Activated naive CD8-positive, alpha-beta T cell treated with anti-CD3 and anti-CD28 coated beads, Interleukin-2, amount 50 U/mL, for 24 hours (primary cell): Measurements from ENCODE around the gene PCMTD2.
A peak's percentile ranks its signal among the peaks of the same experiment; 100 is the strongest.
"Not testable (repeated sequence)": the region's sequence is repeated elsewhere in the genome, so short reads cannot be mapped to it uniquely, and the experiment has no call there.

Experiments
- ATAC-seq: fragments of 150-1000 bp; cut with Tn5 transposase; one replicate; pipeline ENCODE4 v1.10.0; 2021
- DNase-seq: peaks from one replicate; pipeline ENCODE4 v3.0.0; 2021
- H3K27ac Mint-ChIP-seq: one replicate; pipeline ENCODE4 v1.8.0; 2021; ENCODE audit warnings: mild to moderate bottlenecking, mixed read lengths
- H3K27me3 Mint-ChIP-seq: one replicate; pipeline ENCODE4 v1.8.0; 2021; ENCODE audit warnings: mixed read lengths
- H3K36me3 Mint-ChIP-seq: one replicate; pipeline ENCODE4 v1.8.0; 2021; ENCODE audit warnings: low read depth, mixed read lengths
- H3K4me1 Mint-ChIP-seq: one replicate; pipeline ENCODE4 v1.8.0; 2021; ENCODE audit warnings: mixed read lengths
- H3K4me3 Mint-ChIP-seq: one replicate; pipeline ENCODE4 v1.8.0; 2021; ENCODE audit warnings: mild to moderate bottlenecking, moderate library complexity, mixed read lengths
- H3K9me3 Mint-ChIP-seq: one replicate; pipeline ENCODE4 v1.8.0; 2021; ENCODE audit warnings: mixed read lengths

Gene PCMTD2

DNA sequence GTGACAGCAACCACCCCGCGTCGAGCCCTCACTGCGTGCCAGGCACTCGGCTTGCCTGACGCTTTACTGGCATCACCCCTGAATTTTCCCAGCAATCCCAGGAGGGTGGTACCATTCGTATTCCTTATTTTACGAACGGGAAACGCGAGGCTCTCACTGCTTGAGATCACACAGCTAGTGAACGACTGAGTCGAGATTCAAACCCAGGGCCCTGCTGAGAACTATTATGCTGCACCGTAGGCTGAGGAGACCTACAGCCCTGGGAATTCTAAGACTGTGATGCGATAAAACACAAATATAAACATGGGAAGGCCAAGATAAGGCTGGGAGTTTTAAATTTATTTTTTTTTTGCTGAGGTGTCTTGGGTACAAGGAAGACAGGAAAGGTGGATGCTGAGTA is 60.3 kb downstream of the PCMTD2 start:
- H3K27ac Mint-ChIP-seq, H3K4me1 Mint-ChIP-seq, H3K9me3 Mint-ChIP-seq, ATAC-seq, H3K36me3 Mint-ChIP-seq, DNase-seq: not testable (repeated sequence)
- Mint-ChIP-seq H3K27me3 (peaks cover 10% of the 10 kb centered on the region), H3K4me3 (peak overlapping the region; percentile 42)

DNA sequence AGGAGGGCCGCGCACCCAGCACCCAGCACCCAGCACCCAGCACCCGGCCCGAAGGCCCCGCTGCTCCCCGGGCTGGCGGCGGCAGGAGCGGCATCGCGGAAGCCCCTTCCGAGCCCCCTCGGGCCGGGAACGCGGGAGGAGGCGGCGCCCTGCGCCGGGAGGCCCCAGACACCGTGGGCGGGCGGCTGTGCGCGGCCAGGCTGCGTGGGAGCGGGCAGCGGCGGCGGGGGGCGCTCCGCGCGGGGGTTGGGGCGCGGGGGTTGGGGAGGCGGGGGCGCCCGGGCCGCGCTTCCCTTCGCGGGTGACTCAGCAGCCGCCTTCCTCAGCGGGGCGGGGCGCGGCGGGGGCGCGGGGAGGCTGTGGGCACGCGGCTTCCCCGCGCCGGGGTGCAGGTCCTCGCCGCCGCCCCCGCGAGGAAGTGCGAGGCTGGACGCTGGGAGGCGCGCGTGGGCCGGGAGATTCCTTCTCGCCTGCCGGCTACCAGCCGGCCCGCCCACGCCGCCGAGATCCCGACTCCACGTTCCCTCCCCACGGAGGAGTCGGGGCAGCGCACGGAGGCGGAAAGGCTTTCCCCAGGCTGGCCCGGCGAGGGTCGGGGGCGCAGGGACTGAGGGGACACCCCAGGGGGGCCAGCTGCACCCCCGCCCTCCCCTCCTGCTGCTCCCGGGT is 61.0 kb downstream of the PCMTD2 start:
- not testable (repeated sequence) for H3K36me3 Mint-ChIP-seq, H3K4me1 Mint-ChIP-seq, H3K9me3 Mint-ChIP-seq, H3K4me3 Mint-ChIP-seq, H3K27ac Mint-ChIP-seq
- ATAC-seq (peak; percentile 66), DNase-seq (peak; percentile 46)
- H3K27me3 Mint-ChIP-seq: peaks cover 10% of the 10 kb centered on the region

DNA sequence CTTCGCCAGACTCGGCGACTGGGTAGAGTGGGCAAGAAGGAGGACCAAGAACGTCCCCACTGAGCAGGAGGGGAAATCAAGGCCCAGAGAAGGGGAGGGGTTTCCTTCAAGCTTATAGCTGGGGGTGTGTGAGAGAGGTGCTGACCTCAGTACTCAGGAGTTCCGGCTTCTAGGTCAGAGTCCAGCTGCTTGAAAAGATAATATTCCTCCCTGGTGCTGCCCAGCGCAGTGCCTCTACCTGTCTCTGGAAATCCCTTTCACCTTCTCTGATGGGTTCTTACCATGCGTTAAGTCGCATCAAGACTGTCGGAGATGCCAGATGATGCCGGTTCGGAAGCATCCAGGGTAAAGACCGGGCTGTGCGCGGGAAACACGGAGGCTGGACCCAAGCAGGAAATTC is 61.8 kb downstream of the PCMTD2 start:
- ATAC-seq, H3K9me3 Mint-ChIP-seq, H3K27ac Mint-ChIP-seq, H3K4me1 Mint-ChIP-seq, H3K36me3 Mint-ChIP-seq, H3K4me3 Mint-ChIP-seq, DNase-seq: not testable (repeated sequence)
- H3K27me3 Mint-ChIP-seq: peaks cover 10% of the 10 kb centered on the region

DNA sequence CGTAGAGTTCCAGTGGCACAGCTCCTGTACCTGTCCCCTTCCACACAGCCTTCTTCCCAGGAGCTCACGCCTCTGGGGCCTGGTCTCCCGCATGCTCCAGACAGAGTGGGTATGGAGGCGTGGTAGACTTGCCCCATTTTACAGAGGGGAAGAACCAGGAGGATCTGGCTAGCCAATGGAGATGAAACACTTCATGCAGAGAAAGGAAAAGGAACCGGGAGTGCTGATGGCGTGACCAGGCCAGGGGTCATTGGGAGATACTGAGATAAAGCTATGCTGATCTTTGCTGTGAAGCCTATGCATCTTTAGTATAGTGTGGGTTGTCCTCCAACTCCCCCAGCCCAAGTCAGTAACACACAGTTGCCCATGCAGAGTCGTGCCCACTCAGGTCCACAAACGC is 62.5 kb downstream of the PCMTD2 start:
- H3K27ac Mint-ChIP-seq, H3K4me1 Mint-ChIP-seq, H3K9me3 Mint-ChIP-seq, DNase-seq, H3K36me3 Mint-ChIP-seq, H3K4me3 Mint-ChIP-seq: not testable (repeated sequence)
- peaks cover 10% of the 10 kb centered on the region for H3K27me3 Mint-ChIP-seq
- ATAC-seq: peak; percentile 30

DNA sequence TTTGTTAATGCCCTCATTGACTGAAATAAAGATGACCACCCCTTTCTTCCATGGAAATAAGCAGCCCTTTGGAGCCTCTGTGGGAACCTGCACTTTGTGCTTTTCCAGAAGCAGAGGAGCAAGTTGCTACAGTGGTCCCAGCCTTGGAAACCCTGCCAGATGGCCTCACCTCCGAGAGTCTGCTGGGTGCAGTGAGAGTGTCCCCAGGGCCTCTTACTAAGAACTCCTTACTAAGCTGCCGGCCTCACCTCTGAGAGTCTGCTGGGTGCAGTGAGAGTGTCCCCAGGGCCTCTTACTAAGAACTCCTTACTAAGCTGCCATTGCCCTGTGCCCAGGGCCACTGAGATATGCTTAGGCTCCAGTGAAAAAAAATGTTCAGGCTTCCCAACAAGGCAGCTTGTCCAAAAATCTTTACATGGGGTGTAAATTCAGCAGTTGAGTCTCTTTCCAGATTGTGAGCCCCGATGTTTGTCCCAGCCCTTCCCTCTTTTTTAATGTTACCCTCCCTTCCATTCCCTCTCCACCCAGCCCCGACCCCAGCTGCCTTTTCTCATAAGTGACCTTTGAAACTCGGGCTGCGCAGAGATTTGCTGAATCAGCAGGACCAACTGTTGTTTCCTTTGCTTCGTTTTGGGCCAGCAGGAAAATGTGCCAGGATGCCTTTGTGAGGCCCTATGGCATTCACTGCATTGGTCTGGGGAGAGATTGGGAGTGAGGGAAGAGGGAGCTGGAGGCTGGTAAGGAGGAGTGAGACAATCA is 66.7 kb downstream of the PCMTD2 start:
- ATAC-seq, H3K9me3 Mint-ChIP-seq, H3K27ac Mint-ChIP-seq, H3K36me3 Mint-ChIP-seq, H3K4me3 Mint-ChIP-seq, H3K27me3 Mint-ChIP-seq, H3K4me1 Mint-ChIP-seq, DNase-seq: not testable (repeated sequence)
